ENCODE measurements around the gene TIAM2.

Gene TIAM2

GRCh38 chr6:154993710-154994109 lies 1.4 kb upstream of the TIAM2 start:
- TF ChIP-seq CTCF (conservative IDR thresholded peaks at IDR 0.05): no peak

GRCh38 chr6:154994836-154995253 lies 270 bp upstream of the TIAM2 start:
- no peak for TF ChIP-seq CTCF (conservative IDR thresholded peaks at IDR 0.05)
- no peak overlapping the region for H3K27ac ChIP-seq

More at GRCh38 chr6:154993710-154994109, 1.4 kb upstream of the TIAM2 start:
- H3K27ac ChIP-seq: no peak overlapping the region

DNA sequence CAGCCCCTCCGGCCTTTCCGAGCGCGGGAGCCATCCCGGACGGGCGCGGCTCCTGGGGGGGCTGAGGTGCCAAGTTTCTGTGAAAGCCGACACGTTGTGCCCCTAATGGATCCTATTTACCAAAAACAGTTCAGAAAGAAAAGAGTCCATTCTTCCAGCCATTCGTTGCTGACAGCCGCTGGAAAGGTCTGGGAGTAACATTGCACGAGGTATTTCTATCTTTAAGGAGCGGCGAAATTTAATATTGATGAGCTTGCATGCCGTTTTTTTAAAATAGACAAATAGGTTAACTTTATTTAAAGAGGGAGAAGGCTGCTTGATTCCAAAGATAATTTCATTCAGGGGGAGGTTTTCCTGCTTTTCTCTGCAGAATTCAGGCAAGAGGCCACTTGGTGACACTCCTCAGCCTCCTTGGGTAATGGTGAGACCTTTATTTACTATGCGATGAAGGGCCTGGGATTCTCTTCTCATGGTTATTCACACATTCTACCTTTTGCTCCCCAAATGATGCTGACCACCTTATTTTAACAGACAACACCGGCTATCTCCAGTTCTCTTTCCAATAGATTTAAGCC lies 988 bp downstream of the TIAM2 start:
- no peak for TF ChIP-seq CTCF (conservative IDR thresholded peaks at IDR 0.05)
- H3K27ac ChIP-seq: no peak overlapping the region; the same call in 1 of the 2 replicates

DNA sequence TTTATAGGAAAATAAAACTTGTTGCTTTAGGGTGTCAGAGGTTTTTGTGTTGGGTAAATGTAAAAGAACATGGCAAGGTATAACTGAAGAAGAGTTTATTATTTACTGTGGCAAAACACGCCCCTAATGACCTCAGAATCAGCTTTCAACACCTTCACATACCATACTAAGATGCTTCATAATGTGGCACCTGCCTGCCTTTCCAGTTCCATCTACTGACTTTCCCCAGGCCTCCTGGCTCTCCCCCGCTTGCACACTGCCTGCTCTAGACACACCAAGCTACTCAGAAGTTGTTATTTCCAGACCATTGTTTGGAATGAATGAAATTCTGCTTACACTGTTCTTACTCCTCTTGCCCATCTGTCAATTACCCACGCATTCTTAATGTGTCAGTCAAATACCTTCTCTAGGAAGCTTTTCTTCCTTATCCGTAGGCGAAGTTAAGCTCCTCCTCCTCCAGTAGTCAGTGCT lies 1.8 kb downstream of the TIAM2 start:
- no peak overlapping the region for H3K27ac ChIP-seq
- TF ChIP-seq CTCF (conservative IDR thresholded peaks at IDR 0.05): no peak

- no peak overlapping the region for H3K27ac ChIP-seq
These were observed 3.7 kb downstream of the TIAM2 start for GRCh38 chr6:154998855-154999254.

DNA sequence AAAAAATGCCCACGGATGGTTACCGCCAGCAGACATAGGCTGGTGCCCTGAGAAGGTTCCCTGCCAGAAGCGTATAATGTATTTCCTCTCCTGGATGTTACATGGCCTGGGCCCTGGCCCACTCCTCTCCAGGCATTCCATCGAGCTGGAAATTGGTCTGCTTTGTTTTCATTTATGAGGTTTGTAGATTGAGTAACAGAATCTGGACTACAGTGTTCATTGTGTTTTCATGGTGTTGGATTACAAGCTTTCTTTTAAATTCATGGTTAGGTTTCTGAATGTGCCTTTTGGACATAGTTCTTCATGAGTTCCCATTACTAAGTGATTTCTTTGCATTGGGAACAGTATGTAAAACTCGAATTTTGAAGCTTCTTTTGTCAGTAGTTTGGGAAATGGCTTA lies 6.4 kb downstream of the TIAM2 start:
- no peak overlapping the region for H3K27ac ChIP-seq
- no peak for TF ChIP-seq CTCF (conservative IDR thresholded peaks at IDR 0.05)

More at GRCh38 chr6:154998855-154999254, 3.7 kb downstream of the TIAM2 start:
- TF ChIP-seq CTCF (conservative IDR thresholded peaks at IDR 0.05): no peak

DNA sequence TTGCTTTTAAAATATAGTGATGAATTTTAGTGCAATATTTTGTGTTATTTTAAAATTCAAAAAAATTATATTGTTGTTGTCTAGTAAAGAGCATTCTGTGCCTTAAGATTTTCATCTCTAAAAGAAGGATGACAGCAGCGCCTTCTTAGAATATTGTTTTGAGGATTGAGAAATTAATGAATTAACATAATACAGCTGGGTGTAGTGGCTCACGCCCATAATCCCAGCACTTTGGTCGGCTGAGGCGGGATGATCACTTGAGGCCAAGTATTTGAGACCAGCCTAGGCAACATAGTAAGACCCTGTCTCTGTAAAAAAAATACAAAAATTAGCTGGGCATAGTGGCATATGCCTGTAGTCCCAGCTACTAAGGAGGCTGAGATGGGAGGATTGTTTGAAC lies 6.8 kb downstream of the TIAM2 start:
- no peak overlapping the region for H3K27ac ChIP-seq
- TF ChIP-seq CTCF (conservative IDR thresholded peaks at IDR 0.05): no peak

Measured in VCaP (cell line).